Psoas muscle (tissue), 8 donors: Measurements from ENCODE around the gene TRIM23. TPM values are rescaled to one million over a fixed set of nuclear protein-coding genes. Genes with fewer than 3 reads are reported as not detected.
"Not testable (repeated sequence)": the region's sequence is repeated elsewhere in the genome, so short reads cannot be mapped to it uniquely, and the experiment has no call there.

Source experiments
- ATAC-seq, 4 donors: fragments of 200-7000 bp; cut with Tn5 transposase; one replicate each; pipeline ENCODE4 v1.9.1; 2020; ENCODE audit warnings: moderate library complexity in 3 of 4, mild to moderate bottlenecking in 2 of 4
- DNase-seq, 2 donors: peaks; one replicate each; pipeline ENCODE4 v3.0.0-alpha.2; 2020
- H3K27ac ChIP-seq: fragments of 200-600 bp; one replicate; pipeline ENCODE4 v1.8.0; 2022
- H3K27me3 ChIP-seq, 3 donors: fragments of 200-600 bp in 1 of 3; one replicate each; pipeline versions ENCODE4 v1.6.1 to v1.8.0; 2013 to 2022; ENCODE audit warnings: low read length in 2 of 3, mild to moderate bottlenecking in 2 of 3, moderate library complexity in 1 of 3; ENCODE audit not compliant: insufficient read depth in 3 of 3
- H3K36me3 ChIP-seq, 2 donors: fragments of 200-600 bp in 1 of 2; one replicate each; pipeline versions ENCODE4 v1.6.1 to v1.8.0; 2013 to 2022; ENCODE audit warnings: low read depth in 1 of 2, mild to moderate bottlenecking in 1 of 2, moderate library complexity in 1 of 2; ENCODE audit not compliant: insufficient read depth in 1 of 2
- H3K4me1 ChIP-seq: fragments of 200-600 bp; one replicate; pipeline ENCODE4 v1.8.0; 2022
- H3K4me3 ChIP-seq: fragments of 200-600 bp; one replicate; pipeline ENCODE4 v1.8.0; 2022; ENCODE audit warnings: mild to moderate bottlenecking
- H3K9me3 ChIP-seq: fragments of 200-600 bp; one replicate; pipeline ENCODE4 v1.8.0; 2022
- CTCF ChIP-seq: fragments of 200-600 bp; IDR thresholded peaks from one replicate; pipeline ENCODE4 v1.8.0; 2022; ENCODE audit warnings: antibody characterized with exemption
- WGBS, 3 donors: extraction: QIAGEN DNeasy Blood & Tissue Kit; methylation state at CpG; one replicate each; pipeline versions ENCODE4 v1.1.6 to v1.1.7; 2013; 5-methylcytosine and 5-hydroxymethylcytosine counted together
- intact Hi-C, 2 donors: fragments of 100-400 bp; cut with DNase I; formaldehyde crosslinking; loops; one replicate each; pipeline versions ENCODE4 v1.11.0 to v1.14.2; 2022
- polyA plus RNA-seq, 3 donors: library from polyadenylated mRNA; stranded (reverse); fragments of 200-250 nt; gene quantifications; one replicate each; pipeline ENCODE4 v1.2.3, GENCODE V29; 2013
- total RNA-seq, 4 donors: library from RNA; stranded (reverse); fragmentation: NEBNext Ultra II Directional in 2 of 4; extraction: Animal tissue kit (Norgen Biotek cat#: 25700) in 2 of 4; gene quantifications; one replicate each; pipeline versions ENCODE4 v1.2.1 to v1.2.4, GENCODE V29; 2021 to 2023
- donor health status: healthy with polysubstance abuse.
- donor health status: DM: no; HTN: no; CAD: no; lungs with moderate emphysema.
- donor health status: Bipolar disorder and iron deficiency.
- donor health status: healthy.
- donor health status: DM: yes; HTN: yes; CAD: no.
- donor health status: DM: no; HTN: no; CAD: no.
- donor health status: DM: no; HTN: no; CAD: no.
- donor health status: DM: yes; HTN: yes; CAD: no.

TRIM23 gene
- total and polyA plus RNA-seq, 7 donors = 7.2 to 22.8 (median 20.0) TPM

- peaks cover 0 to 26% of the 10 kb centered on the region in 2 donors for H3K36me3 ChIP-seq
- DNase-seq (no peak), ATAC-seq (no peak)
- no peaks in the 10 kb centered on the region for H3K9me3 ChIP-seq
- H3K27ac ChIP-seq = no peak overlapping the region
- H3K4me3 ChIP-seq = no peak overlapping the region
- intact Hi-C loops = no loop called here
- TF ChIP-seq CTCF = no peak
- H3K4me1 ChIP-seq = peaks cover 9% of the 10 kb centered on the region
- H3K27me3 ChIP-seq = no peaks in the 10 kb centered on the region
Observed at GRCh38 chr5:65630981-65631380, 6.8 kb upstream of the TRIM23 start.

GRCh38 chr5:65625743-65626142, 1.6 kb upstream of the TRIM23 start:
- no peaks in the 10 kb centered on the region for H3K27me3 ChIP-seq
- no peak for TF ChIP-seq CTCF
- H3K4me1 ChIP-seq = peaks cover 32% of the 10 kb centered on the region
- ATAC-seq (no peak), DNase-seq (no peak)
- intact Hi-C loops = loop anchor here in 1 of 2 donors (10.0 kb wide), 1 partner anchor 519 kb away; the partner anchor contains the start of gene SREK1
- H3K27ac ChIP-seq = peak overlapping the region; percentile 88
- no peaks in the 10 kb centered on the region for H3K9me3 ChIP-seq
- H3K36me3 ChIP-seq = peaks cover 0 to 18% of the 10 kb centered on the region in 2 donors
- H3K4me3 ChIP-seq = peak overlapping the region; percentile 86
- 64 to 69% (median 64%) methylated on average over 6 of the region's 6 CpGs for WGBS, 3 donors

GRCh38 chr5:65624571-65625555, 730 bp upstream of the TRIM23 start, which contains the start of the genes SHLD3 and TRAPPC13:
Gene SHLD3, plus strand, starts transcription at chr5:65625027. Its CDS starts 4,561 bp downstream, at chr5:65629588.
Gene TRAPPC13, plus strand, starts transcription at chr5:65625027. Its CDS starts 34 bp downstream, at chr5:65625061.
- DNase-seq (peak; percentile 79 to 86), ATAC-seq (peak; percentile 91 to 93 (median 91))
- peak; percentile 6 for TF ChIP-seq CTCF
- intact Hi-C loops = loop anchor here in 1 of 2 donors (10.0 kb wide), 1 partner anchor 520 kb away; the partner anchor contains the start of gene SREK1
- H3K27me3 ChIP-seq = no peaks in the 10 kb centered on the region
- H3K4me1 ChIP-seq = peaks cover 36% of the 10 kb centered on the region
- WGBS, 3 donors = 0 to 1% (median 0%) methylated on average over 36 of the region's 36 CpGs
- H3K27ac ChIP-seq = peak within 1 kb of the TSS; percentile 88
- peak within 1 kb of the TSS; percentile 86 for H3K4me3 ChIP-seq
- H3K36me3 ChIP-seq = peaks cover 0 to 14% of the 10 kb centered on the region in 2 donors
- H3K9me3 ChIP-seq = no peaks in the 10 kb centered on the region

GRCh38 chr5:65623482-65623881, 651 bp downstream of the TRIM23 start:
- TF ChIP-seq CTCF = no peak
- no peaks in the 10 kb centered on the region for H3K27me3 ChIP-seq
- no peaks in the 10 kb centered on the region for H3K36me3 ChIP-seq
- H3K9me3 ChIP-seq = no peaks in the 10 kb centered on the region
- intact Hi-C loops = loop anchor here in 1 of 2 donors (10.0 kb wide), 1 partner anchor 521 kb away; the partner anchor contains the start of gene SREK1
- peak overlapping the region; percentile 88 for H3K27ac ChIP-seq
- peak overlapping the region; percentile 86 for H3K4me3 ChIP-seq
- ATAC-seq = no peak
- DNase-seq = no peak
- peaks cover 46% of the 10 kb centered on the region for H3K4me1 ChIP-seq
- 3 to 7% (median 4%) methylated on average over 9 of the region's 9 CpGs for WGBS, 3 donors

GRCh38 chr5:65621961-65622360, 2.2 kb downstream of the TRIM23 start:
- not testable (repeated sequence) for H3K36me3 ChIP-seq, H3K9me3 ChIP-seq, H3K27ac ChIP-seq, H3K27me3 ChIP-seq, ATAC-seq, DNase-seq
- intact Hi-C loops = loop anchor here in 1 of 2 donors (10.0 kb wide), 1 partner anchor 523 kb away; the partner anchor contains the start of gene SREK1
- 71 to 77% (median 76%) methylated on average over 4 of the region's 4 CpGs for WGBS, 3 donors
- peaks cover 49% of the 10 kb centered on the region for H3K4me1 ChIP-seq
- peak overlapping the region; percentile 11 for H3K4me3 ChIP-seq
